ENCODE measurements around the gene HTT. TPM values are rescaled to one million over a fixed set of nuclear protein-coding genes. Genes with fewer than 3 reads are reported as not detected.
A peak's percentile ranks its signal among the peaks of the same experiment; 100 is the strongest.

The HTT gene
- total RNA-seq, 2 donors from 2014 or later = 37.8 to 97.8 TPM

DNA sequence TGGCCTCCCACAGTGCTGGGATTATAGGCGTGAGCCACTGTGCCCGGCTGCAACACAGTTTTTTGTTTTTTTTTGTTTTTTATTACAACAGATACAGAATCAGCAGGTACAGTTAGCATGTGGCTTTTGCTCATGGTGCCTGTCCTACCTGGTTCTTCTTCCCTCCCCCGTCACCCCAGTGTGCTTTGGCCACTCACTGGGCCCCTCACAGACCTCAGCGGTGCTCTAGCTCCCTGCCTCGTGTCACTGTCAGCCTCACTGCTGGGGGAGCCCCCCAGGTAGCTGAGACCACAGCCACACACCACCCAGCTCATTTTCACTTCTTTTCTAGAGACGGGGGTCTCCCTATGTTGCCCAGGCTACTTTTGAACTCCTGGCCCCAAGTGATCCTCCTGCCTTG, 38.8 kb upstream of the HTT start:
- DNase-seq (ENCODE audit: low spot score) = no peak
- intact Hi-C loops (cut with DNase I) = loop anchor here (5.0 kb wide), 1 partner anchor 273 kb away; no protein-coding TSS in a partner anchor

DNA sequence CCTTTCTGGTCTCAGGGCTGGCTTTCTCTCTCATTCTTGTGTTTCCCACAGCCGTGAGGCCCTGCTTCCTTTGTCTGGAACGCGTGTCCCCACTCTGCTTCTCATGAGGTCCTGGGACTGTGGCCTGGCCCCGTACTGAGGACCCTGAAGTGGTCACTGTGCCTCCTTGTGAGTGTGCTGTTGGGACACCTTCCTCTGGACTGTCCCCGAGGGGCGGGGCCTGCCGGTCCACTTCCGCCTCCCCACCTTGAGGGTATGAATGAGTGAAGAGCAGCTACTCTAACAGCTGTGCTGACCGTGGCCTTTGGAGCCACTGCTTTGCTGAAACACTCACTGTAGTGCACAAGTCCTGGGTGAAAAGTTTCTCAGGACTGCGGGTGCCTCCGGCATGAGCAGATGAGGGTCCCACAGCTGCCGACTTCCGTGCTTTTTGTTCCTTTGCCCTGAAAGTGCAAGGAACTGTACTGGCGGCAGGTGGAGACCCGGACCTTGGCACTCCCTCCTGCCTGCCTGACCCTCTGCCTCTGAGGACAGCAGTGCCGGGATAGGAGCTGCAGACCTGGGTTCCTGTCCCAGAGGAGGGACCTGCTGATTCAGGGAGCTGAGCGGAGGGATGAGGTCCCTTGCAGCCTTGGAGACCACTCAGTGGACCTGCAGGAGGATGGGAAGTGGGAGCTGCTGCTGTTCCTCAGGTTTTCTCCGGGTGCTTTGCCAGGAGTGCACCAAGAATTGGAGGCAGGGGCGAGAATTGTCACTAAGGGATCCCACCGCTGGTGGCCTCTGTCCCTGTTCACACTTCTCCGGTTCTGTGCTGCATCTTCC, 38.1 kb upstream of the HTT start:
- no peak overlapping the region for H3K4me3 ChIP-seq
- intact Hi-C loops (cut with DNase I) = loop anchor here (5.0 kb wide), 1 partner anchor 274 kb away; no protein-coding TSS in a partner anchor
- TF ChIP-seq POLR2A (IDR thresholded peaks at IDR 0.05) = no peak
- no peak for TF ChIP-seq POLR2AphosphoS5 (IDR thresholded peaks at IDR 0.05)
- TF ChIP-seq, protein P1, sequence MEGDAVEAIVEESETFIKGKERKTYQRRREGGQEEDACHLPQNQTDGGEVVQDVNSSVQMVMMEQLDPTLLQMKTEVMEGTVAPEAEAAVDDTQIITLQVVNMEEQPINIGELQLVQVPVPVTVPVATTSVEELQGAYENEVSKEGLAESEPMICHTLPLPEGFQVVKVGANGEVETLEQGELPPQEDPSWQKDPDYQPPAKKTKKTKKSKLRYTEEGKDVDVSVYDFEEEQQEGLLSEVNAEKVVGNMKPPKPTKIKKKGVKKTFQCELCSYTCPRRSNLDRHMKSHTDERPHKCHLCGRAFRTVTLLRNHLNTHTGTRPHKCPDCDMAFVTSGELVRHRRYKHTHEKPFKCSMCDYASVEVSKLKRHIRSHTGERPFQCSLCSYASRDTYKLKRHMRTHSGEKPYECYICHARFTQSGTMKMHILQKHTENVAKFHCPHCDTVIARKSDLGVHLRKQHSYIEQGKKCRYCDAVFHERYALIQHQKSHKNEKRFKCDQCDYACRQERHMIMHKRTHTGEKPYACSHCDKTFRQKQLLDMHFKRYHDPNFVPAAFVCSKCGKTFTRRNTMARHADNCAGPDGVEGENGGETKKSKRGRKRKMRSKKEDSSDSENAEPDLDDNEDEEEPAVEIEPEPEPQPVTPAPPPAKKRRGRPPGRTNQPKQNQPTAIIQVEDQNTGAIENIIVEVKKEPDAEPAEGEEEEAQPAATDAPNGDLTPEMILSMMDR (IDR thresholded peaks at IDR 0.05) = no peak
- no peaks in the 10 kb centered on the region for H3K36me3 ChIP-seq
- WGBS = 89% methylated on average over 20 of the region's 21 CpGs
- no peaks in the 10 kb centered on the region for H3K9me3 ChIP-seq
- no peak for DNase-seq (ENCODE audit: low spot score)
- no peak overlapping the region for H3K27ac ChIP-seq
- no peaks in the 10 kb centered on the region for H3K4me1 ChIP-seq (replicated peaks)
- H3K27me3 ChIP-seq (replicated peaks; ENCODE audit: insufficient read depth) = no peaks in the 10 kb centered on the region

More for the DNA sequence above, 38.8 kb upstream of the HTT start:
- H3K27ac ChIP-seq = no peak overlapping the region
- no peaks in the 10 kb centered on the region for H3K4me1 ChIP-seq (replicated peaks)
- 87% methylated on average over 6 of the region's 6 CpGs for WGBS
- H3K36me3 ChIP-seq = no peaks in the 10 kb centered on the region
- TF ChIP-seq, protein P1 (IDR thresholded peaks at IDR 0.05) = no peak
- TF ChIP-seq POLR2AphosphoS5 (IDR thresholded peaks at IDR 0.05) (no peak), POLR2A (IDR thresholded peaks at IDR 0.05) (no peak)
- no peaks in the 10 kb centered on the region for H3K27me3 ChIP-seq (replicated peaks; ENCODE audit: insufficient read depth)
- H3K4me3 ChIP-seq = no peak overlapping the region
- H3K9me3 ChIP-seq = no peaks in the 10 kb centered on the region

GRCh38 chr4:3037957-3038461, 36.5 kb upstream of the HTT start:
- DNase-seq (ENCODE audit: low spot score) = no peak
- Histone ChIP-seq H3K27ac (no peak overlapping the region), H3K9me3 (no peaks in the 10 kb centered on the region), H3K4me1 (replicated peaks) (no peaks in the 10 kb centered on the region), H3K36me3 (no peaks in the 10 kb centered on the region), H3K4me3 (peak overlapping the region; percentile 0 to 4), H3K27me3 (replicated peaks; ENCODE audit: insufficient read depth) (no peaks in the 10 kb centered on the region)
- intact Hi-C loops (cut with DNase I) = loop anchor here (5.0 kb wide), 1 partner anchor 276 kb away; no protein-coding TSS in a partner anchor
- TF ChIP-seq POLR2A (IDR thresholded peaks at IDR 0.05) = no peak
- TF ChIP-seq, protein P1 (IDR thresholded peaks at IDR 0.05) = no peak
- no peak for TF ChIP-seq POLR2AphosphoS5 (IDR thresholded peaks at IDR 0.05)
- WGBS = 43% methylated on average over 6 of the region's 6 CpGs

- intact Hi-C loops (cut with DNase I) = loop anchor here (5.0 kb wide), 1 partner anchor 278 kb away; no protein-coding TSS in a partner anchor
- no peaks in the 10 kb centered on the region for H3K27me3 ChIP-seq (replicated peaks; ENCODE audit: insufficient read depth)
- TF ChIP-seq, protein P1 (IDR thresholded peaks at IDR 0.05) = no peak
- TF ChIP-seq POLR2A (IDR thresholded peaks at IDR 0.05) = no peak
- no peak for TF ChIP-seq POLR2AphosphoS5 (IDR thresholded peaks at IDR 0.05)
- no peaks in the 10 kb centered on the region for H3K9me3 ChIP-seq
- H3K4me1 ChIP-seq (replicated peaks) = no peaks in the 10 kb centered on the region
- H3K27ac ChIP-seq = no peak overlapping the region
- DNase-seq (ENCODE audit: low spot score) = no peak
- 89% methylated on average over 8 of the region's 8 CpGs for WGBS
- H3K4me3 ChIP-seq = no peak overlapping the region
- no peaks in the 10 kb centered on the region for H3K36me3 ChIP-seq
Observed at GRCh38 chr4:3039706-3040366, 34.6 kb upstream of the HTT start.
